Caco-2 (cell line): ENCODE results near the gene PCBP1. TPM values are rescaled to one million over a fixed set of nuclear protein-coding genes. Genes with fewer than 3 reads are reported as not detected.

Experiments used
- BruUV-seq: library from RNA; stranded (reverse); fragments of 400-500 nt; replicated peaks from 2 replicates; lab custom pipeline; 2021; lab: Mats Ljungman, UMichigan
- CTCF ChIA-PET: fragments of 300-600 bp; sonication (Branson Sonifier 250); formaldehyde crosslinking; loops from one replicate; lab custom pipeline; 2022; ENCODE audit warnings: antibody characterized with exemption; lab: Charles Lee
- POLR2A ChIA-PET: fragments of 300-600 bp; sonication (Branson Sonifier 250); formaldehyde crosslinking; loops from one replicate; lab custom pipeline; 2022; ENCODE audit warnings: antibody characterized with exemption; lab: Charles Lee
- DNase-seq, 2 experiments: peaks; one replicate each; pipeline versions ENCODE4 v3.0.0 to v3.0.0-alpha.2; 2020 to 2022
- H3K27me3 ChIP-seq: replicated peaks from 2 replicates; pipeline ENCODE4 v1.6.0; 2011; ENCODE audit warnings: low read length; ENCODE audit not compliant: control insufficient read depth, insufficient read depth
- H3K36me3 ChIP-seq: 2 replicates; pipeline ENCODE4 v1.5.1; 2011; ENCODE audit warnings: low read length; ENCODE audit not compliant: control insufficient read depth, insufficient read depth
- H3K4me1 ChIP-seq: fragments of 250-450 bp; sonication (Bioruptor Pico); 2 replicates; pipeline ENCODE4 v1.5.1; 2020; ENCODE audit warnings: mild to moderate bottlenecking
- H3K4me3 ChIP-seq: 2 replicates; pipeline ENCODE4 v1.5.1; 2011; ENCODE audit warnings: low read depth, mild to moderate bottlenecking, control low read depth, low read length
- H3K9me3 ChIP-seq: fragments of 250-450 bp; sonication (Bioruptor Pico); 2 replicates; pipeline ENCODE4 v1.5.1; 2020; ENCODE audit warnings: mild to moderate bottlenecking, moderate library complexity
- H3K27ac Mint-ChIP-seq: one replicate; pipeline ENCODE4 v1.8.0; 2022; ENCODE audit warnings: mixed read lengths; ENCODE audit not compliant: unreplicated experiment
- H3K27me3 Mint-ChIP-seq: one replicate; pipeline ENCODE4 v1.8.0; 2022; ENCODE audit warnings: mixed read lengths; ENCODE audit not compliant: insufficient read depth, unreplicated experiment
- H3K36me3 Mint-ChIP-seq: one replicate; pipeline ENCODE4 v1.8.0; 2022; ENCODE audit warnings: mild to moderate bottlenecking, mixed read lengths; ENCODE audit not compliant: insufficient read depth, unreplicated experiment
- H3K4me1 Mint-ChIP-seq: one replicate; pipeline ENCODE4 v1.8.0; 2022; ENCODE audit warnings: low read depth, mixed read lengths; ENCODE audit not compliant: unreplicated experiment
- H3K4me3 Mint-ChIP-seq: one replicate; pipeline ENCODE4 v1.8.0; 2022; ENCODE audit warnings: mild to moderate bottlenecking, moderate library complexity, mixed read lengths; ENCODE audit not compliant: unreplicated experiment
- H3K9me3 Mint-ChIP-seq: one replicate; pipeline ENCODE4 v1.8.0; 2022; ENCODE audit warnings: mixed read lengths; ENCODE audit not compliant: unreplicated experiment
- CTCF ChIP-seq, 2 experiments: fragments of 200-600 bp in 1 of 2; IDR thresholded peaks; 1 replicate in 1 of 2; 2 replicates in 1 of 2; pipeline versions ENCODE4 v1.5.1 to v1.8.0; 2011 to 2022; ENCODE audit warnings: antibody characterized with exemption in 1 of 2, control low read depth in 1 of 2, inconsistent platforms in 1 of 2, low read depth in 1 of 2, low read length in 1 of 2, mild to moderate bottlenecking in 1 of 2, moderate library complexity in 1 of 2; ENCODE audit not compliant: insufficient read depth in 1 of 2, severe bottlenecking in 1 of 2, unreplicated experiment in 1 of 2
- intact Hi-C: fragments of 100-400 bp; cut with micrococcal nuclease; formaldehyde crosslinking; loops from one replicate; pipeline ENCODE4 v1.10.0; 2022; ENCODE audit not compliant: unreplicated experiment
- total RNA-seq: library from RNA; stranded (reverse); gene quantifications from 2 replicates; pipeline ENCODE4 v1.2.3, GENCODE V29; 2022

The PCBP1 gene
- total RNA-seq, 1 experiment from 2014 or later: 319 TPM

GRCh38 chr2:70094171-70094977 lies 7.1 kb downstream of the PCBP1 start:
- peaks cover 8% of the 10 kb centered on the region for H3K36me3 Mint-ChIP-seq
- DNase-seq: no peak
- TF ChIP-seq CTCF (IDR thresholded peaks at IDR 0.05; ENCODE audit: insufficient read depth in 1 of 2, low read depth in 1 of 2, low read length in 1 of 2, severe bottlenecking in 1 of 2, unreplicated experiment in 1 of 2): no peak
- Histone ChIP-seq H3K36me3 (no peaks in the 10 kb centered on the region; the same call in 1 of the 2 replicates), H3K4me3 (no peak overlapping the region), H3K4me1 (no peaks in the 10 kb centered on the region), H3K27me3 (no peaks in the 10 kb centered on the region), H3K9me3 (no peaks in the 10 kb centered on the region; the same call in 1 of the 2 replicates)
- intact Hi-C loops: no loop called here
- H3K27ac Mint-ChIP-seq: no peak overlapping the region
- H3K4me3 Mint-ChIP-seq: no peak overlapping the region
- H3K27me3 Mint-ChIP-seq: no peaks in the 10 kb centered on the region
- CTCF ChIA-PET: no interaction called here
- H3K9me3 Mint-ChIP-seq: no peaks in the 10 kb centered on the region
- H3K4me1 Mint-ChIP-seq: peaks cover 13% of the 10 kb centered on the region
- POLR2A ChIA-PET: interaction anchor here (0.7 kb wide), 1 partner anchor 14 kb away, joined by 3 read pairs; no protein-coding TSS in a partner anchor
- no TSS peak for BruUV-seq

- DNase-seq: no peak
- H3K27me3 Mint-ChIP-seq: no peaks in the 10 kb centered on the region
- no peak overlapping the region for H3K27ac Mint-ChIP-seq
- Histone ChIP-seq H3K36me3 (no peaks in the 10 kb centered on the region; the same call in 1 of the 2 replicates), H3K4me1 (no peaks in the 10 kb centered on the region), H3K4me3 (no peak overlapping the region), H3K27me3 (no peaks in the 10 kb centered on the region), H3K9me3 (no peaks in the 10 kb centered on the region; the same call in 1 of the 2 replicates)
- H3K9me3 Mint-ChIP-seq: no peaks in the 10 kb centered on the region
- POLR2A ChIA-PET: no interaction called here
- intact Hi-C loops: no loop called here
- CTCF ChIA-PET: no interaction called here
- H3K4me1 Mint-ChIP-seq: peaks cover 13% of the 10 kb centered on the region
- no peak overlapping the region for H3K4me3 Mint-ChIP-seq
- TF ChIP-seq CTCF (IDR thresholded peaks at IDR 0.05; ENCODE audit: insufficient read depth in 1 of 2, low read depth in 1 of 2, low read length in 1 of 2, severe bottlenecking in 1 of 2, unreplicated experiment in 1 of 2): no peak
- H3K36me3 Mint-ChIP-seq: peaks cover under 1% of the 10 kb centered on the region
- BruUV-seq: no TSS peak
Measured at GRCh38 chr2:70094978-70095719, 7.9 kb downstream of the PCBP1 start.
